H1 (cell line): ENCODE measurements around the gene SLC12A7. TPM values are rescaled to one million over a fixed set of nuclear protein-coding genes. Genes with fewer than 3 reads are reported as not detected.

Source experiments
- EGR1 ChIP-seq: IDR thresholded peaks from 2 replicates; pipeline ENCODE4 v1.6.1; 2011; ENCODE audit warnings: low read depth, low read length, borderline replicate concordance
- FOSL1 ChIP-seq: IDR thresholded peaks from 2 replicates; pipeline ENCODE4 v1.6.1; 2011; ENCODE audit warnings: mild to moderate bottlenecking, low read depth, low read length, moderate library complexity; ENCODE audit not compliant: insufficient read depth
- RAD21 ChIP-seq, 2 experiments: IDR thresholded peaks in 1 of 2; conservative IDR thresholded peaks in 1 of 2; 2 replicates each; pipeline ENCODE4 v1.6.1; 2011; ENCODE audit warnings: low read depth in 2 of 2, low read length in 2 of 2, improper control_type of control experiment in 1 of 2, inconsistent platforms in 1 of 2, mild to moderate bottlenecking in 1 of 2, moderate library complexity in 1 of 2
- TCF12 ChIP-seq: IDR thresholded peaks from 2 replicates; pipeline ENCODE4 v1.6.1; 2011; ENCODE audit warnings: low read depth, mild to moderate bottlenecking, low read length
- polyA plus RNA-seq, 7 experiments: library from polyadenylated mRNA; depleted of rRNA in 3 of 7; stranded (reverse) in 5 of 7; unstranded in 2 of 7; fragments of >200 nt in 5 of 7; fragments of 200-250 nt in 2 of 7; gene quantifications; 1 replicate in 5 of 7; 2 replicates in 1 of 7; 4 replicates in 1 of 7; pipeline versions ENCODE4 v1.2.1 to v1.2.3, GENCODE V29; 2011 to 2013; ENCODE audit warnings: missing spikeins in 2 of 7, mixed read lengths in 2 of 7
- total RNA-seq: library from RNA; stranded (reverse); fragmentation: NEBNext Ultra II Directional; extraction: Animal tissue kit (Norgen Biotek cat#: 25700); gene quantifications from 2 replicates; pipeline ENCODE4 v1.2.1, GENCODE V29; 2021

SLC12A7 gene
- total and polyA plus RNA-seq, 2 of the 8 experiments (the other 6 are each of a cell fraction or from before 2014, with no cell fraction given): 23.5 to 39.7 TPM

GRCh38 chr5:1108865-1109174 lies 3.0 kb downstream of the SLC12A7 start (continued):
- TF ChIP-seq TCF12 (no peak), EGR1 (no peak), RAD21 (IDR thresholded peaks at IDR 0.05 in 1 of 2, conservative IDR thresholded peaks at IDR 0.05 in 1 of 2; ENCODE audit: low read depth in 2 of 2, low read length in 2 of 2) (no peak), FOSL1 (no peak)
